ENCODE measurements around the gene TLN1.

The TLN1 gene

GRCh38 chr9:35653611-35654010 is 78.4 kb downstream of the TLN1 start:
- DNase-seq (ENCODE audit: low read depth in 1 of 2, low spot score in 1 of 2), result no peak
- Histone ChIP-seq H3K27me3 (ENCODE audit: insufficient read depth, poor library complexity, severe bottlenecking) (no peaks in the 10 kb centered on the region), H3K4me3 (replicated peaks; ENCODE audit: insufficient read depth, low read length) (no peak overlapping the region), H3K27ac (replicated peaks) (no peak overlapping the region)
- TF ChIP-seq SPI1 (IDR thresholded peaks at IDR 0.05; ENCODE audit: borderline replicate concordance, low read depth), result no peak
- TF ChIP-seq REST (IDR thresholded peaks at IDR 0.05; ENCODE audit: insufficient replicate concordance, low read depth), result no peak
- TF ChIP-seq, protein P1, sequence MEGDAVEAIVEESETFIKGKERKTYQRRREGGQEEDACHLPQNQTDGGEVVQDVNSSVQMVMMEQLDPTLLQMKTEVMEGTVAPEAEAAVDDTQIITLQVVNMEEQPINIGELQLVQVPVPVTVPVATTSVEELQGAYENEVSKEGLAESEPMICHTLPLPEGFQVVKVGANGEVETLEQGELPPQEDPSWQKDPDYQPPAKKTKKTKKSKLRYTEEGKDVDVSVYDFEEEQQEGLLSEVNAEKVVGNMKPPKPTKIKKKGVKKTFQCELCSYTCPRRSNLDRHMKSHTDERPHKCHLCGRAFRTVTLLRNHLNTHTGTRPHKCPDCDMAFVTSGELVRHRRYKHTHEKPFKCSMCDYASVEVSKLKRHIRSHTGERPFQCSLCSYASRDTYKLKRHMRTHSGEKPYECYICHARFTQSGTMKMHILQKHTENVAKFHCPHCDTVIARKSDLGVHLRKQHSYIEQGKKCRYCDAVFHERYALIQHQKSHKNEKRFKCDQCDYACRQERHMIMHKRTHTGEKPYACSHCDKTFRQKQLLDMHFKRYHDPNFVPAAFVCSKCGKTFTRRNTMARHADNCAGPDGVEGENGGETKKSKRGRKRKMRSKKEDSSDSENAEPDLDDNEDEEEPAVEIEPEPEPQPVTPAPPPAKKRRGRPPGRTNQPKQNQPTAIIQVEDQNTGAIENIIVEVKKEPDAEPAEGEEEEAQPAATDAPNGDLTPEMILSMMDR (IDR thresholded peaks at IDR 0.05; ENCODE audit: insufficient read depth, low read length), result no peak
- TF ChIP-seq GABPA (IDR thresholded peaks at IDR 0.05; ENCODE audit: low read depth), result no peak
- TF ChIP-seq POLR2AphosphoS5 (IDR thresholded peaks at IDR 0.05; ENCODE audit: low read depth), result no peak

DNA sequence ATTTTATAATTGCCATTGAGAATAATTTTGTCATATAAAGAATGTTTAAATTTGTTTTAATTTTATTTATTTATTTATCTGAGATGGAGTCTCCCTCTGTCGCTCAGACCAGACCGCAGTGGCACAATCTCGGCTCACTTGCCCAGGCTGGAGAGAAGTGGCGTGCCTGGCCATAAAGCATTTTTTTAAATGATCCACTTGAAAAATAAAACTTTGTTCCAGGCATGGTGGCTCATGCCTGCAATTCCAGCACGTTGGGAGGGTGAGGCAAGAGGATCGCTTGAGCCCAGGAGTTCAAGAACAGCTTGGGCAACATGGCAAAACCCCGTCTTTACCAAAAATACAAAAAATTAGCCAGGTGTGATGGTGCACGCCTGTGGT is 79.2 kb downstream of the TLN1 start:
- no peak for DNase-seq (ENCODE audit: low read depth in 1 of 2, low spot score in 1 of 2)
- TF ChIP-seq SPI1 (IDR thresholded peaks at IDR 0.05; ENCODE audit: borderline replicate concordance, low read depth) (no peak), REST (IDR thresholded peaks at IDR 0.05; ENCODE audit: insufficient replicate concordance, low read depth) (no peak), GABPA (IDR thresholded peaks at IDR 0.05; ENCODE audit: low read depth) (no peak), POLR2AphosphoS5 (IDR thresholded peaks at IDR 0.05; ENCODE audit: low read depth) (no peak)
- TF ChIP-seq, protein P1 (IDR thresholded peaks at IDR 0.05; ENCODE audit: insufficient read depth, low read length), result no peak
- Histone ChIP-seq H3K4me3 (replicated peaks; ENCODE audit: insufficient read depth, low read length) (no peak overlapping the region), H3K27ac (replicated peaks) (no peak overlapping the region), H3K27me3 (ENCODE audit: insufficient read depth, poor library complexity, severe bottlenecking) (no peaks in the 10 kb centered on the region)

DNA sequence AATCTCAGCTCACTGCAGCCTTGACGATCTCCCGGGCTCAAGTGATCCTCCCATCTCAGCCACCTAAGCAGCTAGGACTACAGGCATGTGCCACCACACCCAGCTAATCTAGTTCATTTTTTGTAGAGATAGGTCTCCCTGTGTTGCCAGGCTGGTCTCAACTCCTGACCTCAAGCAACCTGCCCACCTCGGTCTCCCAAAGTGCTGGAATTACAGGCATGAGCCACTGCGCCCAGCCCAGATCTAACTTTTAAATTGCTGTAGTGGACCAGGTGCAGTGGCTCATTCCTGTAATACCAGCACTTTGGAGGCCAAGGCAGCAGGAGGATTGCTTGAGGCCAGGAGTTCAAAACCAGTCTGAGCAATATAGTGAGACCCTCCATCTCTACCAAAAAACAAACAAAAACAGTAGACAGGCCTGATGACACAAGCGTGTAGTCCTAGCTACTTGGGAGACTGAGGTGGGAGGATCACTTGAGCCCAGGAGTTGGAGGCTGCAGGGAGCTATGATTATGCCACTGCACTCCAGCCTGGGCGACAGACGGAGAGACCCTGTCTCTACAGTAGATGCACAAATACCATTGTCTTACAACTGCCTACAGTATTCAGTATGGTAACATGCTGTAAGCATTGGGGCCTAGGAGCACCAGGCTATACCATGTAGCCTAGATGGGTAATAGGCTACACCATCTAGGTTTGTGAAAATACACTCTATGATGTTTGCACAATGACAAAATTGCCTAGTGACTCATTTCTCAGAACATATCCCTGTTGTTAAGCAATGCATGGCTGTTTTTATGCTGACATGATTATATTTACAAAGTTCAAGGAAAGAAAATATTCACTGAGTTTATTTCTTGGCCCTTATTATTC is 79.8 kb downstream of the TLN1 start:
- H3K4me3 ChIP-seq (replicated peaks; ENCODE audit: insufficient read depth, low read length), result no peak overlapping the region
- no peak overlapping the region for H3K27ac ChIP-seq (replicated peaks)
- no peak for DNase-seq (ENCODE audit: low read depth in 1 of 2, low spot score in 1 of 2)
- TF ChIP-seq REST (IDR thresholded peaks at IDR 0.05; ENCODE audit: insufficient replicate concordance, low read depth), result no peak
- no peak for TF ChIP-seq POLR2AphosphoS5 (IDR thresholded peaks at IDR 0.05; ENCODE audit: low read depth)
- no peak for TF ChIP-seq SPI1 (IDR thresholded peaks at IDR 0.05; ENCODE audit: borderline replicate concordance, low read depth)
- TF ChIP-seq, protein P1 (IDR thresholded peaks at IDR 0.05; ENCODE audit: insufficient read depth, low read length), result no peak
- no peak for TF ChIP-seq GABPA (IDR thresholded peaks at IDR 0.05; ENCODE audit: low read depth)
- no peaks in the 10 kb centered on the region for H3K27me3 ChIP-seq (ENCODE audit: insufficient read depth, poor library complexity, severe bottlenecking)
